Hematopoietic multipotent progenitor cell treated with erythropoietin and hydrocortisone succinate and interleukin-3 and kit ligand, for 15 days (in vitro differentiated cells): Measurements from ENCODE around the gene ATP11A.

ENCODE experiments used
- DNase-seq: peaks from one replicate; pipeline ENCODE4 v3.0.0-alpha.2; 2015; ENCODE audit warnings: low spot score

Gene ATP11A

GRCh38 chr13:112725346-112726015 is 35.6 kb downstream of the ATP11A start:
- DNase-seq: no peak

GRCh38 chr13:112726016-112726767 is 36.4 kb downstream of the ATP11A start:
- DNase-seq: no peak

- no peak for DNase-seq
Measured at GRCh38 chr13:112727581-112727980, 37.7 kb downstream of the ATP11A start.

GRCh38 chr13:112728375-112729126 is 38.7 kb downstream of the ATP11A start:
- no peak for DNase-seq

- DNase-seq: no peak
Measured at GRCh38 chr13:112729408-112729807, 39.6 kb downstream of the ATP11A start.

GRCh38 chr13:112730157-112730671 is 40.4 kb downstream of the ATP11A start:
- DNase-seq: no peak

- DNase-seq: no peak
Measured at GRCh38 chr13:112731667-112732616, 42.1 kb downstream of the ATP11A start.

GRCh38 chr13:112732679-112733078 is 42.8 kb downstream of the ATP11A start:
- no peak for DNase-seq

- no peak for DNase-seq
Measured at GRCh38 chr13:112733112-112733511, 43.3 kb downstream of the ATP11A start.

- DNase-seq: no peak
Measured at GRCh38 chr13:112733661-112734379, 44.0 kb downstream of the ATP11A start.

- no peak for DNase-seq
Measured at GRCh38 chr13:112734696-112735547, 45.1 kb downstream of the ATP11A start.

GRCh38 chr13:112735791-112736190 is 46.0 kb downstream of the ATP11A start:
- DNase-seq: no peak

GRCh38 chr13:112737294-112737693 is 47.5 kb downstream of the ATP11A start:
- DNase-seq: no peak

GRCh38 chr13:112738606-112739005 is 48.8 kb downstream of the ATP11A start:
- DNase-seq: no peak

- DNase-seq: no peak
Measured at GRCh38 chr13:112740502-112741131, 50.8 kb downstream of the ATP11A start.

- no peak for DNase-seq
Measured at GRCh38 chr13:112741185-112741755, 51.4 kb downstream of the ATP11A start.

- DNase-seq: no peak
Measured at GRCh38 chr13:112741835-112742570, 52.2 kb downstream of the ATP11A start.

GRCh38 chr13:112742583-112742982 is 52.7 kb downstream of the ATP11A start:
- DNase-seq: no peak
